Lung microvascular endothelial cell (primary cell): ENCODE measurements around the gene ERICH2. TPM values are rescaled to one million over a fixed set of nuclear protein-coding genes. Genes with fewer than 3 reads are reported as not detected.
"Not testable (repeated sequence)": the region's sequence is repeated elsewhere in the genome, so short reads cannot be mapped to it uniquely, and the experiment has no call there.

Experiments used
- DNase-seq, 2 donors: peaks; one replicate each; pipeline versions ENCODE4 v3.0.0 to v3.0.0-alpha.2; 2010; ENCODE audit warnings: low read depth in 2 of 2
- total RNA-seq: library from RNA; depleted of rRNA; stranded (reverse); fragments of >200 nt; gene quantifications from 2 replicates; pipeline ENCODE4 v1.2.1, GENCODE V29; 2014

The ERICH2 gene, protein sequence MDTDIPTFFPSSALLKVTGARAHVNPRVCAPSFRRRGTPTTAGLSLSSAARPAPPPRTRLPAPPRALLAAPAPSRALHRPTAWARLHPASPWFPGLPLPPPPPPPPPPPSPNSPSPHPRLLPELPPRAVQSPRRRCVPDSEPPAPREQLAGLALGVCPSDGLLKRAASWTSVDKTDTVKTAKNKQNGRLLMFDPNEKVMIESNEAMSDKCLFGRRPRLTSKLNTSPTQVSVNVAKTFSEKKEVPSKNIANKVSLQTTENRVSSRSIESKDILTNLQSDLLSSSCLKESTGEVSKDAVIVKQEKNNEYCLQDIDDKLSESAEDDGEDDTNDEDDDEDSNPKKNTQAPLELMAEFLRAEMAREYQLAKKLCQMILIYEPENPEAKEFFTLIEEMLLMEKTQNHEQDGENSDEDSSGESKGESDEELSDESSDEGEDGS
- total RNA-seq: not detected in 2 replicates

DNA sequence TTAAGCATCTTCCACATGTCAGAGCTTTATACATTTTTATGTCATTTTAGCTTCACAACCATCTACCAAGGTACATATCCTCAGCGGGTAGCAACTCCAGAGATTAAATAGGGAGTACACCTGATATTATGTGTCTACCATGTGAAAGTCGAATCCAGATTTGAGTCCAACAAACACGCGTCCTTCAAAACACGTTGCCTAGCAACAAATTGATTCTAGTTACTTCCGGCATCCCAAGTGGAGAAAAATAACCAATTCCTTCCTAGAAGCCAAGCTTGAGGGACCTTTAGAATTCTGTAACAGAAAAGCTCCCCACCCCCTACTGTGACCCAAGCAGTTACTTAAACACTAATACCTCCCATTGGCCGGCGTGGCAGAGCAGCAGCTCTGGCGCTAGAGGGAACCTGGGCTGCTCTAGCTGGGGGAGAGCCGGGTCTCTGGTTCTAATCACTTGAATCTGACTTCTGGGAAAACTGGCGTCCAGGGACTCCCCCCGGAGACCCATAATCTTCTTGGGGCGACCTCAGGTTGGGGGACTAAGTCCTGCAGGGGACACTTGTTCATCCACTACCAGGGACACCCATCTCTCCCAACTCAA lies at the start of gene ERICH2:
Gene ERICH2 (plus strand): TSS at position 371 of the 598 bp plus-strand sequence. CDS start 304 bp downstream, outside the sequence.
- DNase-seq: peak; percentile 12 to 24

DNA sequence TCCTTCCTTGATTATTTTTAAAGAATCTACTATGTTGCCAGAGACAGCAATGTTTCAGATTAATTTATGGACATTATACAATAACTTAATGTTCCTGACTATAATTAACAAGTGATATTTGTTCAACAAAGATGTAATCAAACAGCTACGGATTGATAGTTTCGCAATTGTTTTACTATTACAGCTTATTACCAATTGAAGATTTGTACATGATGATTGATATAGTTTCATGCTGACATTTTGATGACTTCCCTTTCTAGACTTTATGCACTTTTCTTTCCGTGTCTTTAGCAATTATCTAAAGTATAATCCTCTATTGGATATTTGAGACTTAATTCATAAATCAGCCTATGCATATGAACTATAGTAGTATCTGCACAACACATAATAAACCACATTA lies 48.5 kb upstream of the ERICH2 start:
- no peak for DNase-seq

DNA sequence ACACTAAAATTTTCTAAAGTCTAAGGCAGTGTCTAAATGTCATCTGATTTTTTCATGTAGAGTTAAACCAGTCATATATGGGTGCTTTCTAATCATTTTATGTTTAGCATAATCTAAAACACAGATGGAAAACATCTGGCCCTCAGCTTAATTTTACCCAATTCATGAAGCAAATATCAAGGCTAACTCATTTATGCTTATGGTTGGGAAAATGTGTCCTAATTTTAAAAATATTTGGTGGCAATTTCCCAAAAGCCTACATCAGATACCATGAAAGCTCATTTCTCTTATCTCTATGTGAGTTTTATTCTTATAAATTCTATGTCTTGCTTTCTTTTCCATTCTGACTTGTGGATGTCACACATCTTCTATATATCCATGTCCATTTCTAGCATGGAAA lies 47.9 kb upstream of the ERICH2 start:
- no peak for DNase-seq

DNA sequence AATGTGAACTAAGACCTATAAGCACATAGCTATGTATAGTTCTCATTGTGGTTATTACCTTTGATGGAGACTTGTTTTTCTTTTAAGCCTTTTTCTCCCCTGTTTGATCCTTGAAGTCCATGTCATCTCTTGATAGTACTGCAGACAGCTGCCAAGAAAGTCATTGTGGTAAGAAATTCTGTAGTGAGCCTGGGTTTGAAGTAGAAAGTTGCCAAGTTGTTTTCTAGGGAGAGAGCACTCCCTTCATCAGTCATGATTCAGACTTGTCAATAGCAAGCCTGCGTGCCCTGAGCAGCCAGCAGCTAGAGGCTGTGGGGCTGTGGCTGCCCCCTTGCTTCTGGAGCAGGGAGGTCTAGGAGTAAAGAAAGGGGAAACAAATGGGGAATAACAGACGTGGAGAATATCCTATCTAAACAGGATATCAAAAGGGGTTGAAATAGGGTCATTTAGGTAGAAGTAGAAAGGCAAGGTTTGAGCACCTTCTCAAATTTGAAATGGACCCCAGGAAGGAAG lies 46.7 kb upstream of the ERICH2 start:
- no peak for DNase-seq

DNA sequence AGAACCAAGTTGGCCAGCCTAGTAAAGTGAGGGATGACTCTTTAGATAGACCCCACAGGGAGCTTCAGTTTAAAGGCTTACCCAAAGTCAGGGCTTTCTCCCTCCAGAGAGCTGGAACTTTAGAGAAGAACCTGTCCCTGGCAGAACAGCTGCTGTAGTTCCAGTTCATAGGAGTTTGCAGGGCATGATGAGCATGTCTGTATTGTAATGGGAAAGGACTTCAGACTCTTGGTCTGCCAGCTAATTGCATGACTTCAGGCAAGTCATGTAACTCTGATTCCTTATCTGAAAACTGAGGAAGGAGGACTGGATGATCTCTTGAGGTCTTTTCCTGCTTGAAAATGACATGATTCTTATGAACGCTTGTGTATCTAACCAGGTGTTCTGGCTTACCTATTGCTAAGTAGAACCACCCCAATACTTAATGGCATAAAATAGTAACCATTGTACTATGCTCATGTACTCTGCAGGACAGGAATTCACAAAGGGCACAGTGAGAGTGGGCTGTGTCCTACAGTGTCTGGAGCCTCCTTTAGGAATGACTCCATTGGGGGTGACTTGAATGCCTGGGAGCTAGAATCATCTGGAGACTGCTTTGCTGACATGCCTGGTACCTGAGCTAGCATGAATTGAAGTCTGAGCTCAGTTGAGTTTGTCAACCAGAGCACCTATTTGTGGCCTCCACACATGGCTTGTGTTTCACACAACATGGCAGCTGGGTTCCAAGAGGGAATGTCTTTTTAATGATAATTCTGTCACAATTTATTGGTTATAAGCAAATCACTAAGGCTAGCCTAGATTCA lies 36.2 kb upstream of the ERICH2 start:
- no peak for DNase-seq

DNA sequence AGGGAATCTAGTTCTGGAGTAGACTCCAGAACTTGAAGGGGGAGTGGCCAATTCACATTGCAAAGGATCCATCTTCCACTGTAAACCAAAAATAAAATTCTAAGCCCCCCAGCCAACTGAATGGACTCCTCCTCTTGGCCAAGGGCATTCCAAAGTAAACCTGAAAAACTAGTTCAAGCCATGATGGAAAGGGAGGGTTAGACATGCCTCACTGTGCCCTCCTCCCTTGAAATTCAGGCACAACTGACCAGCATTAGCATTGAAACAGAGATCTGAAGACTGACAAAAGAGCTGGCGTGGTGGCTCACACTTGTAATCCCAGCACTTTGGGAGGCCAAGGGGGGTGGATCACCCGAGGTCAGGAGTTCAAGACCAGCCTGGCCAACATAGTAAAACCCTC lies 35.6 kb upstream of the ERICH2 start:
- DNase-seq: not testable (repeated sequence)

DNA sequence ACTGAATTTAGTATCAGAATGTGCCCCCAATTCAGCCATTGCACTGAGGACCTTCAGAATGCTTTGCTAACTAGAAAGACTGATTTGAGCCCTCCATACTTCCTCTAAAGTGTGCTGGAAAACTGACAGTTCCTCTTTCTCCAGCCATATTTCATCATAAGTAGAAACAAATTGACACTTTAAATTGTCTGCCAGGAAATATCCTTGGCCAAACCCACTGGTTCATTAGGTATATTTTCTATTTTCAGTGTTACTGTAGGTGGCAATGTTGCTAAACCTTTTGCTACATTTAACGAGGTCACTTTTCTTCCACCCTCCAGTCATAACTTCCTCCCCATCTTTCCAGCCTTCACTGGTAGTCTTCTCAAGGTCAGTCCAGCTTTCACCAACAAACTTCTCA lies 33.5 kb upstream of the ERICH2 start:
- no peak for DNase-seq

DNA sequence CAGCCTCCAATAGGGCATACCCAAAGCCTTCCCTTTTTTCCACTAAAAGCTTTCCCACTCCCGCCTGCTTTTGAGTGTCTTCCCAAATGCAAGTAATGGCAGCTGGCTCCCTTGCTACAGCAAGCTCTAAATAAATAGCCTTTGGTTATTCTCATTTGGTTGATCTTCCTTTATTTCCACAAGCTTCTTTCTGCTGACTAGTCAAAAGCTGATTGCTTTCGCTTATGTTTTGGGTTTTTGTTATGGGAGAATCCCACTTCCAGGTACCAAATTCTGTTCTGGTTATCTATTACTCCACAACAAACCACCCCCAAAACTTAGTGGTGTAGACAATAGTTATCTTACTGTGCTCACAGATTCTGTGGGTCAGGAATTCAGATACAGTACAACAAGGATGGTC lies 32.8 kb upstream of the ERICH2 start:
- no peak for DNase-seq

DNA sequence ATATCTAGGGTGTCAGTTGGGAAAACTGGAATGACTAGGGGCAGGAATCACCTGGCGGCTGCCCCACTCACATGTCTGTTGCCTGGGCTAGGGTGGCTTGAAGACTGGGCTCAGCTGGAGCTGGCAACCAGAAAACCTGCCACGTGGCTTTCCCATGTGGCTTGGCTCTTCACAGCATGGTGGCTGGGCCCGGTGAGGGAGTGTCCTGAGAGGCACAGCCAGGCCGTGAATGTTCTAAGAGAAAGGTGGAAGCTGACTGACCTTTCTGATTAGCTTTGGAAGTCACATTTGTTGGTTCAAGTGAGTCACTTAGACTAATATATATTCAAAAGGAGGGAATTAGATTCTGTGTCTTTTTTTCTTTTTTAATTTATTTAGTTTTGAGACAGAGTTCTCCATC lies 32.4 kb upstream of the ERICH2 start:
- no peak for DNase-seq

DNA sequence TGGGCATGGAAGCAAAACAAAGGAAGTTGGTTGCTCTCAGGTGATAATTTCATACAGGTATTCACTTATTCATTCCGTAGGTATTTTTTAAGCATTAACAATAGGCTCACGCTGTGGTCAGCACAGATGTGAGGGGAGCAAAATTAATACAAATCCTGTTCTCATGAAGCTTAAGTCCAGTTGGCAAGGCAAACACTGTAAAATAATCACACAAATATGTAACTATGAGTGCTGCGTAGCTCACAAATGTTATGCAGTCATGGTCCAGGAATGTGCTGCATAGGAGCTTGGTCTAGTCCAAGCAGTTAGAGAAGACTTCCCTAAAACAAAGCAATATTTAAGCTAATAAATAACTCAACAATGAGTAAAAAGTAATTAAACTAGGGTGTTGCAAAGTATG lies 31.1 kb upstream of the ERICH2 start:
- DNase-seq: peak in 1 of 2 donors; percentile 39

DNA sequence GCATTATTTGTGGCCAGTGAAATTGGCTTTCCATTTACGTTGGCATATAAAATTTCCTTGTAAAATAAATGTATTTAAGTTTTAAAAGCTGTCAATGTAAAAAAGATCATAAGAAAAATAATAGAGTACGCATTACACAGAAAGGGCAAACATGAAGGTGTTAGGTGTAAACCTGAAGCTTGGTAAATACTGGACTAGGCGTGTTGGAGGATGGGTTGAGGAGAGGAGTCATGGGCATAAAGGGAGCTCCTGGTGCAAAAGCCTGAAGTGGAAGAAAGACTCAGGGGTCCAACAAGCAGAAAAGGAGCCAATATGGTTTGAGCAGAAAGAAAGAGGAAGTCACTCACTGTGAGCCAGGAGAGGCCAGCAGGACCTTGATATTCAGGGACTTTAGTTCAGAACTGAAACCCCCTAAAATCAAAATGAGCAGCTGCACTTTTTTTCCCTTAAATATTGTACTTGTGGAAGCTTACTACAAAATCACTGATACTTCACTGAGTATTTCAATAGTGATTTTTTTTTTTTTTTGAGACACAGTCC lies 30.6 kb upstream of the ERICH2 start:
- no peak for DNase-seq

DNA sequence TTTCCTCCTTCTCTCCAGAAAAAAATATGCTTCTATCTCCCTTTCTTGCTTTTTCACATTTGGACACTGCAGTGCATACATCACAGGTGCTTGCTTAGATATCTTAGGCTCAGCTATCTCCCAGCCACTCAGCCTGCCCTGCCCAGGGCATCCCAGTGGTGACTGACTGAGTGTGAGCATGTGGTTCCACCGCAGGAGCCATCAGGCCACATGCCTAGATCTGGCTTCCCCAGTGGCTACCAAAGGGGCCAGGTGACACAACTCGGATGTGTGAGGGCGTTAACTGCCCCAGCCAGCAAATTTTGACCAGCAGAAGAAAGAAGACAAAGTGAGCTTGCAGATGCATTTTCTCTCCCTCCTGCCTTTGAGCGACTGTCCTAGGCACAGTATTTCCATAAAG lies 29.5 kb upstream of the ERICH2 start:
- no peak for DNase-seq

DNA sequence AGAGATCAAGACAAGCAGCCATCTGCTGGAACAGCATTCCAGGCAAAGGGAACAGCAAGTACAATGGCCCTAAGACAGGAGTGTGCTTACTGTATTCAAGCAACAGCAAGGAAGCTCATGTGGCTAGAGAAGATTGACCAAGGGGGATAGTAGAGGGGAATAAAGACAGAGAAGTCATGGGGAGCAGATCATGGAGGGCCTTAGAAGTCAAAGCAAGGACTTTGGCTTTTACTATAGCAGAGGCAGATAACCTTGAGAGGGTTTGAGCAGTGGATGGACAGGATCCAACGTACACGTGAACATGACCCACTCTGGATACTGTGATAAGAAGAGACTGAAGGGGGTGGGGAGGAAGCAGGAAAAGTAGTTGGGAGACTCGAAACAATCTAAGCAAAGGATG lies 28.2 kb upstream of the ERICH2 start:
- DNase-seq: no peak

DNA sequence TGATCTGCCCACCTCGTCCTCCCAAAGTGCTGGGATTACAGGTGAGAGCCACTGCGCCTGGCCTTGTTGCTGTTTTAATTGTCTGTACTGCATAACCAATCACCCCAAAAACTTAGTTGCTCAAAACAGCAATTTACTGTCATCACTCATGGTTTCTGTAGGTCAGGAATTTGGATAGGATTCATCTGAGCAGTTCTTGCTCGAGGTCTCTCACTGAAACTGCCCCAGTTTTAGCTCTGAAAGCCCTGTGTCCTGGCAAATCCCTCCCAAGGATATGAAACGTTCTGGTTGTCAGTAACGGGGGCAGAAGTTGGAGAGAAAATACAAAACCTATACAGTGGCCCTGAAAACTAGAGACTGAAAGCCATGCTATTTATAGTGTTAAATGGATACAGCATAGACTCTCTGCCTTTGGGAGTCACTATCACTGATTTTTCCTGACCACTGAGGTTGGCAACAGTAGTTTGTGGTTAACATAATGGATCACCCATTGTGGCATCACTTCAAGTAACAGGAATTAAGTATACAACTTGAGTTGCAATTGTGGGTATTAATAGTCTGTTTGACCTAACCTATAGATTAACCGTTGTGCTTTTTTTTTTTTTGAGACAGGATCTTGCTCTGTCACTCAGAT lies 27.2 kb upstream of the ERICH2 start:
- no peak for DNase-seq

DNA sequence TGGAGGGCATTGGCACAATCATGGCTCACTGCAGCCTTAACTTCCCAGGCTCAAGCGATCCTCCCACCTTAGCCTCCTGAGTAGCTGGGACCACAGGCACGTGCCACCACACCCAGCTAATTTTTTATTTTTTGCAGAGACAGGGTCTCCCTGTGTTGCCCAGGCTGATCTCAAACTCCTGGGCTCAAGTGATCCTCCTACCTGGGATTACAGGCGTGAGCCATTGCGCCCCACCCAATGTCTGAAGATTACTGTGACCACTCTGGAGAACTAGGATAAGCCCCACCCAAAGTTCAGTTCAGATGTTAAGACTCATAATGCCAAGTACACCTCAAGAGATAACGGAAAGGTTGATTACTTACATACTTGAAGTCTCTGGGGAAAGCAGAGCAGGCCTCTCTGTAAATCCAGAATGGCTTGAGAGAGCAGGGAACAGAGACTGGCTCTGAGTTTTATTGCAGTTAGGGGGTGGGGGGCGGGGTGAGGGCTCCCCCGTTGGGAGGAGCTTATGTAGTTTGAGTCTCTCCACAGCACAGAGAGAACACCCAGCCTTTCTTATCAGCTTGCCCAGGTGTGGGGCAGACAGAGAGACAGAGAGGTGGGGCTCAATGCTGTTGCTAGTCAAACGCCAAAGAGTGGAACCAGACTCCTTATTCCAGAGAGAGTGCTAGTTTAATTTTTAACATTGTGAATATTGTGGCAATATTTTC lies 26.5 kb upstream of the ERICH2 start:
- no peak for DNase-seq

DNA sequence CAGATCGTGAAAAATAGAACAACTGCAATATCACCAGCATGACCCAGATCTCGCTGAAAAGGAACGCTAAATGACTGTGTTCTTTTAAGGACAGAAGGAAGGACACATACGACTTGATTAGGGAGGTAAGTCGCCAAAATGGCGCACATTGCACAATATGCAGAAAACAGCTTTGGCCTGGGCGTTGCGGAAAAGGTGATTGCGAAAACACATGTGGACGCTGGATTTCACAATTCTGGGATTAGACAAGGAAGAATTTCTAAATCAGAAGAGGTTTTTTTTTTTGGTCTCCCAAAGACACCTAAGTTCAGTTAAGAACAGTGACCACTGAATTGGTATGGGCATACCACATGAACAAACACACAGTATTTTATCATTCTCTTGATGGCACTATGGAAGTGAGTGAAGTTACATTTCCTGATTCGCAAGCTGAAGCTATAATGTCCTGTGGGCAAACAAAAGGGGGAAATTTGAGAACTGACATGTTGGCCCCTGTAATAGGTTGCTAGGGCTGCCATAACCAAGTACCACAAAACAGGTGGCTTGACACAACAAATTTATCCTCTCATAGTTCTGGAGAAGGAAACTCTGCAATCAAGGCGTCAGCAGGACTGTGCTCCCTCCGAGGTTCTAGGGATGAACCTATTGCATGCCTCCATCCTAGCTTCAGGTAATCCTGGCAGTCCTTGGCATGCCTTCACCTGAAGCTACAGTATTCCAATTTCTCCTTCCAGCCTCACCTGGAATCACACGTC lies 25.8 kb upstream of the ERICH2 start:
- DNase-seq: no peak

DNA sequence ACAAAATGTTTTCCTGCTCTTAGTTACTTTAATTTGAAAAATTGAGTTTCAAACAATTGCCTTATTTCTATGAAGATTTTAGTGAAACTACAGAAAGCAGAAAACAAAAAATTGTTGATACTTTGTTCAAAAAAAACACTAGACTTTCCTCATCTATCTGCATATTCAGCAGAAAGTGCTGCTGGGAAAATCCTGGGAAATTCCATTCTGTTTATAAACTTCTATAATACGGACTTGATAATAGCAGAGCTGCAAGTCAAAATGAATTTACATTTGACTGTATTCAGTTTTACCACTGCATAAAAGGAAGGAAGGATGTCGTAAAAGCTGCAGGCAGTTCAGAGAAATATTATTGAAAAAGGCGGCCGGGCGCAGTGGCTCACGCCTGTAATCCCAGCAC lies 24.9 kb upstream of the ERICH2 start:
- DNase-seq: peak in 1 of 2 donors; percentile 13

DNA sequence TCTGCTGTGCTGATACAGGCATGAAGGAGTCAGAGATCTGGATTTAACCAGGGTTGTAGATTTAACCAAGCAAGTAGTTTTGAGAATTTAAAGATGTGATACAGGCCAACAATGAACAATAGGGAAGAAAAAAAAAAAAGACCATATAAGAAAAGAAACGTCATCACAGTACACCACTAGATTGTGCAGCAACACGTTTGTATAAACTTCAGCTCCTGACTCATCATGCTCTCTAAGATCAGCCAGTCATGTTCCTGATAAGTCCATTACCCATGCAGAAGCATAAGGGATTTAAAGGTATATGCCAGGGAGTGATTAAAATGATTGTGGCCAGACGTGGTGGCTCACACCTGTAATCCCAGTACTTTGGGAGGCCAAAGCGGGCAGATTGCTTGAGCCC lies 22.3 kb upstream of the ERICH2 start:
- peak in 1 of 2 donors; percentile 39 for DNase-seq

DNA sequence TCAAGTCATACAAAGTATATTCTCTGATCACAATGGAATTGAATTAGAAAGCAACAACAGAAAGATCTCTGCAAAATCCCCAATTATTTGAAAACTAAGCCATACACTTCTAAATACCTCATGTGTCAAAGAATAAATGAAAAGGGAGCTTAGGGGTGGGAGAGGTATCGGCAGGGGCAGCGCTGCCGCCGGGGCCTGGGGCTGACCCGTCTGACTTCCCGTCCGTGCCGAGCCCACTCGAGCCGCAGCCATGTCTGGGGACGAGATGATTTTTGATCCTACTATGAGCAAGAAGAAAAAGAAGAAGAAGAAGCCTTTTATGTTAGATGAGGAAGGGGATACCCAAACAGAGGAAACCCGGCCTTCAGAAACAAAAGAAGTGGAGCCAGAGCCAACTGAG lies 18.6 kb upstream of the ERICH2 start:
- DNase-seq: not testable (repeated sequence)

DNA sequence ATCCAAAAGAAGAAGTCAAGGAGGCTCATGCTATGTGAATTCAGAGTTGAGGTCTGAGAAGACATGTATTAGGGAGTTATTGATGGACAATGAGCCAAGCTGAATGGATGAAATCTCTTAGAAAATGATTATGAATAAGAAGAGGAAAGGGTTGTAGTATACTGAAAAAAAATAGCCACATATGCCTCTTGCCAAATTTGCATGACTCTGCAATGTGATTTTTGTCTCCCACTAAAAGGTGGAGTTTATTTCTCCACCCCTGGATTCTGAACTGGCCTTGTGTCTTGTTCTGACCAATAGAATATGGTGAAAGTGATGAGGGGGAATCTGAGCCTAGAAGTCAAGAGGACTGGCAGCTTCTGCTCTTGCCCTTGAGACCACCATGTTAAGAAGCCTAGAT lies 8.6 kb upstream of the ERICH2 start:
- DNase-seq: no peak
